Esophagus muscularis mucosa (tissue), 3 donors: ENCODE data around the gene MERTK.

Experiments used
- CTCF ChIP-seq, 3 experiments: fragments of 200-600 bp in 2 of 3; fragments of 450-650 bp in 1 of 3; sonication (generic) in 2 of 3; IDR thresholded peaks; one replicate each; pipeline ENCODE4 v1.5.1; 2017 to 2019; ENCODE audit warnings: antibody characterized with exemption in 3 of 3, mild to moderate bottlenecking in 2 of 3, moderate library complexity in 1 of 3
- POLR2A ChIP-seq: fragments of 450-650 bp; IDR thresholded peaks from one replicate; pipeline ENCODE4 v1.6.1; 2017; ENCODE audit warnings: antibody characterized with exemption, moderate library complexity, mild to moderate bottlenecking, low read depth
- POLR2AphosphoS5 ChIP-seq, 2 donors: sonication (generic); formaldehyde crosslinking; IDR thresholded peaks; one replicate each; pipeline ENCODE4 v1.6.1; 2017; ENCODE audit warnings: antibody characterized with exemption in 2 of 2

GRCh38 chr2:111930409-111930808, 32.0 kb downstream of the MERTK start:
- TF ChIP-seq POLR2AphosphoS5 (IDR thresholded peaks at IDR 0.05) (no peak), POLR2A (no peak), CTCF (IDR thresholded peaks at IDR 0.05) (no peak)
